NCI-H82 treated with DMSO at 0.1 percent for 48 hours (cell line): ENCODE measurements around the gene CCDC91.
"Not testable (repeated sequence)": the region's sequence is repeated elsewhere in the genome, so short reads cannot be mapped to it uniquely, and the experiment has no call there.

Source experiments
- DNase-seq: peaks from one replicate; lab custom pipeline; 2025; ENCODE audit not compliant: unreplicated experiment; lab: John Stamatoyannopoulos, UW

CCDC91 gene

GRCh38 chr12:28180786-28181185, 9.5 kb upstream of the CCDC91 start:
- DNase-seq: no peak

DNA sequence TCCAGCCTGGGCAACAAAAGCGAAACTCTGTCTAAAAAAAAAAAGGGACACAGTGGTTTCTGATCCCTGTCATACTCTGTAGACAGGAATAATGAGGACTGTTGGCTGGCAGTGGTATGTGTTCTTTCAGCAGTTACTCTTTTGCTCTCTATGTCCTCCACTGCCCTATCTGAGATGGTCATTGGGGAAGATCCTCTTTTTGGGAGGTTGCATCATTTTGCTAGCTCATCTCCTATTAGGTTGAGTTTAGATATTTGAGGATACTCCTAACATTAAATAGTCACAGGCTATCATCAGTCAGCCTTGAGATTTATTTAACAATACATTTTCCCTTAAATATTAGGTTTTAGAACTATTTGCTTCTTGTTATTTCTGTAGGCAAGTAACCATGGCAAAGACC, 5.9 kb upstream of the CCDC91 start:
- no peak for DNase-seq

DNA sequence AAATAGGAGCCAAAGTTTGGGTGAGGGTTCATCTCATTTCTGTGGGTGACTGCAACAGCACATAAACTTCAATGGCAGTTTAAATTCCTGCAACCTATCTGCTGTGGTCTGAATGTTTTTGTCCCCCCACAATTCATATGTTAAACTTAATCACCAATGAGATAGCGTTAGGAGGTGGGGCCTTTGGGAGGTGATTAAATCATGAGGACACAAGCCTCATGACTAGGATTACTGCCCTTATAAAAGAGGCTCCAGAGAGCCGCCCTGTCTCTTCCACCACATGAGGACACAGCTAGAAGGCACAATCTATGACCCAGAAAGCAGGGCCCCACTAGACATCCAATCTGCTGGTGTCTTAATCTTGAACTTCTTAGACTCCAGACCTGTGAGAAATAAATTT, 3.8 kb upstream of the CCDC91 start:
- no peak for DNase-seq

GRCh38 chr12:28189784-28190320, 404 bp upstream of the CCDC91 start:
- no peak for DNase-seq

- no peak for DNase-seq
Measured at GRCh38 chr12:28191051-28192048, 1.1 kb downstream of the CCDC91 start.

GRCh38 chr12:28192125-28192524, 1.9 kb downstream of the CCDC91 start:
- DNase-seq: no peak

GRCh38 chr12:28194621-28195020, 4.4 kb downstream of the CCDC91 start:
- DNase-seq: not testable (repeated sequence)

- DNase-seq: not testable (repeated sequence)
Measured at GRCh38 chr12:28201136-28201535, 10.9 kb downstream of the CCDC91 start.

DNA sequence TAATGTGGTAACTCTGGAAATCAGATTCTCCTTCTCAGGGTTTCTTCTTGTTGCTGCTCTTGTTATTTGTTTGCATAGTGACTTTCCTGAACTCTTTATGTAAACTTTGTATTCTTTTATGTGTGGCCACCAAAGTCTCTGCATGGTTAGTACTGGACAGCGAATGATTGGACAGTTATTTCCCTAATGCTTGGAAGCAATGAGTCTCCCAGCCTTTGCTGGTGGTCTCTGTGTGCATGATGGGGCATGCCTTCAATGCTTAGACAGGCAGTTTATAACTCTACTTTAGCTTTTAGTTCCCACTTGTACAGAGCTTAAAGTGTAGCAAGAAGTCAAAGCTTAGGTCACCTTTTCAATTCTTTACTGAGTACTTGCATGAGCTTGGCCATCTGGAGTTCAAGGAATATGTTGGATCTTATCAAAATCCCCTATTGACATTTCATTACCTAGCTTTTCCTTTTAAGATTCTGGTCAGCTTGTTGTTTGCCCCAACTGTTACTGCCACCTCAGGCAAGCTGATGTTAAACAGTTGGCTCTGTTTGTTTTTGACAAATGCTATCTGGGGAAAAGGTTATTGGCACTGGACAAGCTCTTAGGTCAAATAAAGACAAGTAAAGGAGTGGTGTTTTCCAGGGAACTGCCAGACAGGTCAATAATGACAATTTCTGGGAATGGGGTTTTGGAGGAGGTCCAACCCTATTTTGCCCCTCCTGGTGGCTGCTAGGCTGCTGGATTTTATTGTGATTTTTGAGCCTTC, 12.3 kb downstream of the CCDC91 start:
- no peak for DNase-seq

DNA sequence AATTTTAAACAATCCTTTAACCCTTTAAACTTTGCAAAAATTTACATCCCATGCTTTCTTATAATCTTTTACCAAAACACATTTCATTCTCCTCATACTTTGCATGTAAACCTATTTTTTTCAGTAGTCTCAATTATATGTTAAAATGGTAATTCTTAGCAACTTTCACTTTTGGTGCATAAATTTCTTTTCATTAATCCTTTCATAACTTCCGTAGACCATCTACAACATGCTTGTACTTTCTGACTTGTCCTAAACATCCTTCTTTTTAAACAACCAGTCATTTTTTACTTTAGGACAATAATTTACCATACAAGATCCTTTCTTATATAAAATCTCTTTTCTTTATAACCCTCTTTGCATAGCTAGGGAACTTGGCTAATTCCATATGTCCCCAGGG, 19.5 kb downstream of the CCDC91 start:
- no peak for DNase-seq

- DNase-seq: no peak
Measured at GRCh38 chr12:28212182-28212581, 21.9 kb downstream of the CCDC91 start.

- DNase-seq: no peak
Measured at GRCh38 chr12:28215021-28215420, 24.8 kb downstream of the CCDC91 start.

- no peak for DNase-seq
Measured at GRCh38 chr12:28216016-28216415, 25.8 kb downstream of the CCDC91 start.

DNA sequence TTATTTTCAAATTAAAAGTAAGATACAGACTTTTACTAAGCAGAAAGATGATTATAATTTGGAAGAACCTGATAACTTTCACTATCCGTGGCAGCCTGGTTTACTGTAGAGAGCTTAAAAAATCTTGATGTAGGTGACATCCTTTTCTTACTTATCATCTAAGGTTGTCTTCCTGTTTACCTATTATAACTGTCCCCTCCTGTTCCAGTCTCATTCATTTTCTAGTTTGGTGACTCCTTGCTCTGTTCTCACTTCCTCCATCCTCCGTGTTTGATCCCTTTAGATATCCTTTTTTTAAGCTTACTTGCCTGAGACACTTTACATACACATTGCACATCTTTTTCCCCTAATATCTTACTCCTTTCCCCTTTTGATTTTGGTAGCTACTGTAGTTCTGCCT, 27.5 kb downstream of the CCDC91 start:
- no peak for DNase-seq

- no peak for DNase-seq
Measured at GRCh38 chr12:28218875-28219274, 28.6 kb downstream of the CCDC91 start.

DNA sequence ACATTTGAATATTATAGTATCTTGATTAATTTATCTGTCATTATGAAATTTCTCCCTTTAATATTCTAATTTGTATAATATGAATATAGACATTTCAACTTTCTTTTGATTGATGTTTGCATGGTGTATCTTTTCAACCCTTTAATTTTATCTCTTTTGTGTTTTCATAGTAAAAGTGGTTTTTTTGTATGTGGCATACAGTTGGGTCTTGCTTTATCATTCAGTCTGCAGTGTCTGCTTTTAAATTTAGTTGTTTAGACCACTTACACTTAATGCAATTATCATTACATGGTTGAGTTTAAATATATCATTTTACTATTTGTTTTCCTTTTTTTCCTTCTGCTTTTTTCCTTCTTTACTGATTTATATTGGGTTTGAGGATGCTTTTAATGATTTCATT, 29.6 kb downstream of the CCDC91 start:
- no peak for DNase-seq

GRCh38 chr12:28222081-28222700, 31.9 kb downstream of the CCDC91 start:
- DNase-seq: no peak

DNA sequence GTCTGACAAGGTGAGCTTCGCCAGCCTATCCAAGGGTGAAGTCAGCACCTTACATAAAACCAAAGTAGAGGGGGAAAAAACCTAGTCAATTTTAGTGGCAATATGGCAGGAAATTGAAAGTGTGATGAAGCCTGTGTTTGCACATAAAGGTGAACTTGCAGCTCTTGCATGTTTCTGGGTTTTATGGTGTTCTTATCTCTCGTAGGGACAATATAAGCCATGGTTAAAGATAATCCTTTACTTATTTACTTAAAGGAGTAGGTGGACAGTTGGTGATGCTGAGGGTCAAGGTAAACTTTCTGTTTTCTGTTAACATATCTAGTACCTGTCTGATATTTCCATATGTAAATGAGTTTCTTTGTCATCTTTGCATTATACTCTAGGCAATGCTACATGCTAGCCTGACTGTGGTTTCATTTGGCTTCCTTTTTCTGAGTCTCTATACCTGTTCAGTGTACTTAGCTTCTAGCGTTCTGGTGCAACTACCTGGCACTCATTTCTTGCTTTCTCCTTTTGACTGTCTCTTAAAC, 32.8 kb downstream of the CCDC91 start:
- no peak for DNase-seq

DNA sequence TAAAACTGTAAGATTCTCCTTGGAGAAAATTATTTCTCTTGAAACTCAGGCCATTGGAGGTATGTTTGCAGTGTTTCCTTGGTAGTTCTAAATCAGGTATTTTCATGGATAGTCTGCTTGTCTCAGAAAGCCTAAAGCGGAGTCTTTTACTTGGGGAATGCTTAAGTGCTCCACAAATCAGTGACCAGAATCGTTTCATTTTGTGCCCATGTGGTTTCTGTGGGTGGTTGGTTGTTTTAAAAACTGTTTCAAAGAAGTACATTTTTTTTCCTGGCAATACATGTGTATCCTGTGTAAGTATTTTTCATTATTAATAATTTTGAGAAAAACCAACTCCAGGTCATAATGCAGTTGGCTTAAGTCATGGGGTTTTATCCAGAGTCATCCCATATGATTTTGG, 33.6 kb downstream of the CCDC91 start:
- no peak for DNase-seq

- no peak for DNase-seq
Measured at GRCh38 chr12:28226705-28227104, 36.4 kb downstream of the CCDC91 start.

- no peak for DNase-seq
Measured at GRCh38 chr12:28227251-28227650, 37.0 kb downstream of the CCDC91 start.
